ENCODE data around the gene B3GALT6.

The B3GALT6 gene

DNA sequence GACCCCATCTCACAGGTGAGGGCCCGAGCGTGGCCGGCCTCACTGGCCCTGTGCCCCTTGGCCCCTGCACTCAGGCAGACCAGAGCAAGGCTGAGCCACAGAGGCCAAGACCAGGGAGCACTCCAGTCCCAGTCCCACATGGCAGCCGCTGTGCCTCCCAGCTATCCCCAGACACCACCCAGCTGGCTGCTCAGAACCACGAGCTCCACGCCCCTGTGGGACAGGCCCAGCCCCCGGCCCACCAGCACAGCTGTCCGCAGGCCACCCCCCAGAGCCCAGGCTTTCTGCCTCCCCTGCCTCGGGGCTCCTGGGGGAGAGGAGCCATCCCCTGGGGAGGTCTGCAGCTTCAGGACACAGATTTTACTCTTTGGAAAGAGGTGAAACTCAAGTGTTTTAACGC is 23.6 kb downstream of the B3GALT6 start:
- no peak for DNase-seq (ENCODE audit: low read depth)
- TF ChIP-seq POLR2A (IDR thresholded peaks at IDR 0.05; ENCODE audit: extremely low read depth, insufficient read length) (no peak), MYC (IDR thresholded peaks at IDR 0.05; ENCODE audit: low read depth, low read length) (no peak)
- TF ChIP-seq, protein P1, sequence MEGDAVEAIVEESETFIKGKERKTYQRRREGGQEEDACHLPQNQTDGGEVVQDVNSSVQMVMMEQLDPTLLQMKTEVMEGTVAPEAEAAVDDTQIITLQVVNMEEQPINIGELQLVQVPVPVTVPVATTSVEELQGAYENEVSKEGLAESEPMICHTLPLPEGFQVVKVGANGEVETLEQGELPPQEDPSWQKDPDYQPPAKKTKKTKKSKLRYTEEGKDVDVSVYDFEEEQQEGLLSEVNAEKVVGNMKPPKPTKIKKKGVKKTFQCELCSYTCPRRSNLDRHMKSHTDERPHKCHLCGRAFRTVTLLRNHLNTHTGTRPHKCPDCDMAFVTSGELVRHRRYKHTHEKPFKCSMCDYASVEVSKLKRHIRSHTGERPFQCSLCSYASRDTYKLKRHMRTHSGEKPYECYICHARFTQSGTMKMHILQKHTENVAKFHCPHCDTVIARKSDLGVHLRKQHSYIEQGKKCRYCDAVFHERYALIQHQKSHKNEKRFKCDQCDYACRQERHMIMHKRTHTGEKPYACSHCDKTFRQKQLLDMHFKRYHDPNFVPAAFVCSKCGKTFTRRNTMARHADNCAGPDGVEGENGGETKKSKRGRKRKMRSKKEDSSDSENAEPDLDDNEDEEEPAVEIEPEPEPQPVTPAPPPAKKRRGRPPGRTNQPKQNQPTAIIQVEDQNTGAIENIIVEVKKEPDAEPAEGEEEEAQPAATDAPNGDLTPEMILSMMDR (IDR thresholded peaks at IDR 0.05; ENCODE audit: low read depth, low read length) = no peak
- TF ChIP-seq, protein P2, sequence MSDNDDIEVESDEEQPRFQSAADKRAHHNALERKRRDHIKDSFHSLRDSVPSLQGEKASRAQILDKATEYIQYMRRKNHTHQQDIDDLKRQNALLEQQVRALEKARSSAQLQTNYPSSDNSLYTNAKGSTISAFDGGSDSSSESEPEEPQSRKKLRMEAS (IDR thresholded peaks at IDR 0.05; ENCODE audit: low read depth, low read length) = no peak
- no peak overlapping the region for H3K4me3 ChIP-seq (ENCODE audit: low read depth, low read length)

DNA sequence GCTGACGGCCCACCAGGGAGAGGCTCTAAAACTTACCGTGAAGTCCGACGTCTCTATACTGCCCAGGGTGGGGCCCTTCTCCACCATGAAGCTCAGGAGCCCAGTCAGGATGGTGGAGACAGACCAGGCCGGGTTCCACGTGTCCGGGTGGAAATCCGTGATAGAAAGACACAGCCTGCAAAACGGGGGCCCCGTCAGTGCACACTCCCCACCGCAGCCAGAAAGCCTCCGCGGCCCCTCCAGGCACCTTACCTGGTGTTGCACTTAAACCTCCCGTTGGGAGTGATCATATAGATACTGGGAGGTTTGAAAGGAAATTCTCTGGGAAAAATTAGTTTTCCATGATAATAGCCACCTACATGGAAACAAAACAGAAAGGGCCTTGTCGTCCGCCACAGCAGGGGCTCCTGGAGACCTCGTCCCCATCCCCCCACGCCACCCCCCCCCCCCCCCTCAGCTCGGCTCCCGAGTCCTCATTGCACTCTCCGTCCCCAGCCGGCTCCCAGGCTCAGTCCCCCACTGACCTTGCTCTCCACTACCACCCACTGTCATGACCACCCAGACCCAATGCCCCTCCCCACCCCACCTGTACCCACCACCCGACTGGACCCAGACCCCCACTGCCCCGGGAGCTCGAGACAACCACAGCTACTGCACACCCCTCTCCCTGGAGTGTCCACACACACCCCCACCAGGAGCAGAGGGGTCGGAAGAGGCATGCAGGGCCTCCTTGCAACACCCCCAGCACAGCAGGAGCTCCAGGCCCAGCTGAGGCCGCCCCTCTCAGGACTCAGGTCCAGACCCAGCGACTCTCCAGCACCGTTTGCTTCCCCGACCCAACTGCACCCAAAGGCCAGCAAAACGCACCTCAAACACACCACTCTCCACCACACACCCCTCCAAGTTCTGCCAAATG is 25.2 kb downstream of the B3GALT6 start:
- no peak overlapping the region for H3K4me3 ChIP-seq (ENCODE audit: low read depth, low read length)
- DNase-seq (ENCODE audit: low read depth) = no peak
- TF ChIP-seq MYC (IDR thresholded peaks at IDR 0.05; ENCODE audit: low read depth, low read length) = no peak
- TF ChIP-seq, protein P2 (IDR thresholded peaks at IDR 0.05; ENCODE audit: low read depth, low read length) = no peak
- no peak for TF ChIP-seq POLR2A (IDR thresholded peaks at IDR 0.05; ENCODE audit: extremely low read depth, insufficient read length)
- TF ChIP-seq, protein P1 (IDR thresholded peaks at IDR 0.05; ENCODE audit: low read depth, low read length) = no peak

DNA sequence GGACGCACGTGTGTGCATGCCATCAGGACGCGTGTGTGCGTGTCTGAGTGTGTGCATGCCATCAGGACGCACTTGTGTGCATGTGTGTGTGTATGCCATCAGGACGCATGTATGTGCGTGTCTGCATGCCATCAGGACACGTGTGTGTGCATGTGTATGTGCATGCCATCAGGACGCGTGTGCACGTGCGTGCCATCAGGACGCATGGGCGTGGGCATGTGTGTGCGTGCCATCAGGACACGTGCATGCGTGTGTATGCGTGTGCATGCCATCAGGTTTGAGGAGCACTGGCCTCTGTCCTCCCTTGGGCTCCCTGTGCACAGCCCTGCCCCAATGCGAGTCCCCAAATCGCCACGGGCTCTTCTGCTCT is 27.1 kb downstream of the B3GALT6 start:
- H3K4me3 ChIP-seq (ENCODE audit: low read depth, low read length) = no peak overlapping the region
- no peak for DNase-seq (ENCODE audit: low read depth)
- TF ChIP-seq, protein P2 (IDR thresholded peaks at IDR 0.05; ENCODE audit: low read depth, low read length) = no peak
- TF ChIP-seq, protein P1 (IDR thresholded peaks at IDR 0.05; ENCODE audit: low read depth, low read length) = no peak
- no peak for TF ChIP-seq POLR2A (IDR thresholded peaks at IDR 0.05; ENCODE audit: extremely low read depth, insufficient read length)
- no peak for TF ChIP-seq MYC (IDR thresholded peaks at IDR 0.05; ENCODE audit: low read depth, low read length)

DNA sequence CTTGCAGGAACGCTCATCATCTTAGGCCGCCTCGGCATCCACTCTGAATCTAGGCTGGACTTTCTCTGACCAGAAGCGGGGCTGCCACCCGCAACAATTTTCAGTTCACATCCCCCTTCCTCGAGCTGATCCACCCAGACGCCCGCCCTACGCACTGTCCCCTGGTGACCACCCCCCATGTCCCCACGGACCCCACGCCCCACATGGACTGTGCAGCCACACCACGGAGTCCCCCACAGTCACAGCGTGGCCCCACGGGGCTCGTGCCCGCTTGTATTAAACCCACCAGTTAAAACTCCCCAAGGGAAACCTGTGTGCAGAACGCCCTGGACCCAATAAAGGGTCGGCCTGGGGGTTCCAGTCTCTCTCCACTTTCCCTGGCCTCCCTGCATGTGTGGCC is 27.5 kb downstream of the B3GALT6 start:
- TF ChIP-seq POLR2A (IDR thresholded peaks at IDR 0.05; ENCODE audit: extremely low read depth, insufficient read length) = no peak
- TF ChIP-seq, protein P2 (IDR thresholded peaks at IDR 0.05; ENCODE audit: low read depth, low read length) = no peak
- TF ChIP-seq MYC (IDR thresholded peaks at IDR 0.05; ENCODE audit: low read depth, low read length) = no peak
- TF ChIP-seq, protein P1 (IDR thresholded peaks at IDR 0.05; ENCODE audit: low read depth, low read length) = no peak
- DNase-seq (ENCODE audit: low read depth) = no peak
- no peak overlapping the region for H3K4me3 ChIP-seq (ENCODE audit: low read depth, low read length)

DNA sequence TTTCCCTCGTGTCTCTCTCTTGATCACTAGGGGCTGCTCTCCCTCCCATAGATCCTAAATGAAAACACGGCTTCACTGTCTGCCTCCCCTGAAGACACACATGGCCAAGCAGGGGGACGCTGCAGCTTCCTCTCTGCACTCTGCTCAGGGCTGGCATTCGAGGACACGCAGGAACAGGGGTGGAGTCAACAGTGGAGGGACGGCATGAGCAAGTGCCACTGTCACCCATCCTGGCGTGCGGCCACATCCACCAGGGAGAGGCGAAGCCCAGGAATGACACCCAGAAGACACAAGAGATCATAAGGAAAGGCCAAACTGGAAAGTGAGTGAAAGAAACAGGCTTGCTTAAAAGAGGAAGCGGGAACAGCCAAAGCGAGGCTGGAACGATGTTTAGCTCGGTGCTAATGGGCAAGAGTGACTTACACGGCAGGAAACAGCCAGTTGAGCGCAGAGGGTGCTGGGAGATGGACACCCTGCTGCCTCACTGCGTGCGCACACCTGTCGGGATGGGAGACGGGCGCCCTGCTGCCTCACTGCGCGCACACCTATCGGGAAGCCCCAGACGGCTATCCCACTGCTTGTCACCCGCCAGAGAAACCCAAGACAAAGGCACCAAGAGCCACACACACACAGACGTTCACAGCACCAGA is 28.0 kb downstream of the B3GALT6 start:
- TF ChIP-seq MYC (IDR thresholded peaks at IDR 0.05; ENCODE audit: low read depth, low read length) (no peak), POLR2A (IDR thresholded peaks at IDR 0.05; ENCODE audit: extremely low read depth, insufficient read length) (no peak)
- TF ChIP-seq, protein P2 (IDR thresholded peaks at IDR 0.05; ENCODE audit: low read depth, low read length) = no peak
- TF ChIP-seq, protein P1 (IDR thresholded peaks at IDR 0.05; ENCODE audit: low read depth, low read length) = no peak
- DNase-seq (ENCODE audit: low read depth) = no peak
- no peak overlapping the region for H3K4me3 ChIP-seq (ENCODE audit: low read depth, low read length)
